HG02973 (cell line): ENCODE measurements around the gene LILRA5.
"Not testable (repeated sequence)": the region's sequence is repeated elsewhere in the genome, so short reads cannot be mapped to it uniquely, and the experiment has no call there.

ENCODE experiments used
- ATAC-seq: cut with Tn5 transposase; IDR thresholded peaks from one replicate; pipeline ENCODE4 v1.9.1; 2021; ENCODE audit warnings: moderate library complexity; ENCODE audit not compliant: unreplicated experiment

Gene LILRA5

DNA sequence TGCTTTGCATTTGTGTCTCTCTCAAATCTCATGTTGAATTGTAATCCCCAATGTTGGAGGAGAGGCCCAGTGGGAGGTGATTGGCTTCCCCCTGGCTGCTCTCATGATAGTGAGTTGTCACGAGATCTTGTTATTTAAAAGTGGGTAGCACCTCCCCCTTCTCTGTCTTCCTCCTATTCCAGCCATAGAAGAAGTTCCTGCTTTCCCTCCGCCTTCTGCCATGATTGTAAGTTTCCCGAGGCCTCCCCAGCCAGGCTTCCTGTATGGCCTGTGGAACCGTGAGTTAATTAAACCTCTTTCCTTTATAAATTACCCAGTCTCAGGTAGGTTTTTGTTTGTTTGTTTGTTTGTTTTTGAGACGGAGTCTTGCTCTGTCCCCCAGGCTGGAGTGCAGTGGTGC lies 22.2 kb upstream of the LILRA5 start:
- ATAC-seq: no peak

- ATAC-seq: no peak
These were observed 20.8 kb upstream of the LILRA5 start for GRCh38 chr19:54333586-54334298.

GRCh38 chr19:54332149-54332548 lies 19.2 kb upstream of the LILRA5 start:
- ATAC-seq: no peak

DNA sequence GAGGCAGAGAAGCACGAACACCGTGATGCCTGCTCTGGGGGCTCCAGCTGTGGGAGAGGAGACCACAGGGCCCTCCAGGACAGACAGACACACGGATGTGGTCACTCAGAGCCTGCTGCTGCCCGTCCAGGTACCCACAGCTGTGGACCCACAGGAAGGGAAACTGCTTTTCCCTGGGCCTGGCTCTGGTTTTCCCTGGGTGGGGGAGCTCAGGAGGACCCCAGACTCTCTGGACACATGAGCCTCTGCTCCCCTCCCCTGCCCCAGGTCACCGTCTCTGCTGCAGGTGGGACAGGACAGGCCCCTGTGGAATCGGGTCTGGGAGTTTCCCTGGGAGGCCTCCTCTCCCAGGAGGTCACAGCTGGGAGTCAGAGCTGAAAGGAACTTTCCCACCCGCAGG lies 18.7 kb upstream of the LILRA5 start:
- no peak for ATAC-seq

GRCh38 chr19:54329476-54330165 lies 16.7 kb upstream of the LILRA5 start:
- ATAC-seq: no peak

GRCh38 chr19:54328781-54329180 lies 15.8 kb upstream of the LILRA5 start:
- not testable (repeated sequence) for ATAC-seq

DNA sequence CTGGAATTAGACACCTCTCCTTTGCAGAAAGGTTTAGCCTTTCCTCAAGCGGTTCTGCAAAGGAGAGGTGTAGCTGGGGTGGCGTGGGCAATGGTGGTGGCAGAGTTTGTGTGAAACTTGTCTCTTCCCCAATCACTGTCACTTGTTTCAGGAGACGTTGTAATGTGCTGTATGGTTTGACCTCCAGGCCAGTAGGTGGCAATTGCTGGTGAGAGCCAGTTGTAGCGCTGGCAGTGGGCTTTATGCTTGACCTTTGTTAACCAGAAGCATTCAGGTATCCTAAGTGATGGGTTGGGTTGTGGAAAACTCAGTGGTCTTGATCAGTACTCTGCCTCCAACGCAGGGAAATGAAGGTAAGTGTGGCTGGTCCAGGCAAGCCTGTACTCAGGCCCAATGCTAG lies 12.7 kb upstream of the LILRA5 start:
- no peak for ATAC-seq

DNA sequence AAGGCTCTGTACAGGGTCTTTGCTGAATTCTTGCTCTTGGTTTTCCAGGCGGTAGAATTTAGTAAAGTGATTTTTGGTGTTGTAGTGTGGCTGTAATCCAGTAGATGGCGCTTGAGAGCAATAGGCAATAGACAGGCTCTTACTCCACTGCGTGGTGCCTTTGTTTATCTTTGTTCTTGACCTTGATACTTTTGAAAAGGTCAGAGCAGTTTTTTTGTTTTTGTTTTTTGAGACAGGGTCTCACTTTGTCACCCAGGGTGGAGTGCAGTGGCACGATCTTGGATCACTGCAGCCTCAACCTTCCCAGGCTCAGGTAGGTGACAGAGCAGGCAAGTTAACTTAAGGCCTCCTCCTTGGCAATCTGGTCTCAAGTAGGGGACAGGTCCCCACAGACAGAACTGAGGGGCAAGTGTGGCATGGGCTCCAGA lies 12.2 kb upstream of the LILRA5 start:
- ATAC-seq: no peak

- no peak for ATAC-seq
These were observed 11.1 kb upstream of the LILRA5 start for GRCh38 chr19:54324071-54324470.

GRCh38 chr19:54322934-54323333 lies 10.0 kb upstream of the LILRA5 start:
- ATAC-seq: not testable (repeated sequence)

DNA sequence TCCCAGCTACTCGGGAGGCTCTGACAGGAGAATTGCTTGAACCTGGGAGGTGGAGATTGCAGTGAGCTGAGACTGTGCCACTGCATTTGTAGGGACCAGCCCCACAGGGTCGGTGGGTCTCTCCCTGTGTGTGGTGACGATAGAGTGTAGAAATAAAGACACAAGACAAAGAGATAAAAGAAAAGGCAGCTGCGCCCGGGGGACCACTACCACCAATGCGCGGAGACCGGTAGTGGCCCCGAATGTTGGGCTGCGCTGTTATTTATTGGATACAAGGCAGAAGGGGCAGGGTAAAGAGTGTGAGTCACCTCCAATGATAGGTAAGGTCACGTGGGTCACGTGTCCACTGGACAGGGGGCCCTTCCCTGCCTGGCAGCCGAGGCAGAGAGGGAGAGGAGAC lies 9.3 kb upstream of the LILRA5 start:
- not testable (repeated sequence) for ATAC-seq

DNA sequence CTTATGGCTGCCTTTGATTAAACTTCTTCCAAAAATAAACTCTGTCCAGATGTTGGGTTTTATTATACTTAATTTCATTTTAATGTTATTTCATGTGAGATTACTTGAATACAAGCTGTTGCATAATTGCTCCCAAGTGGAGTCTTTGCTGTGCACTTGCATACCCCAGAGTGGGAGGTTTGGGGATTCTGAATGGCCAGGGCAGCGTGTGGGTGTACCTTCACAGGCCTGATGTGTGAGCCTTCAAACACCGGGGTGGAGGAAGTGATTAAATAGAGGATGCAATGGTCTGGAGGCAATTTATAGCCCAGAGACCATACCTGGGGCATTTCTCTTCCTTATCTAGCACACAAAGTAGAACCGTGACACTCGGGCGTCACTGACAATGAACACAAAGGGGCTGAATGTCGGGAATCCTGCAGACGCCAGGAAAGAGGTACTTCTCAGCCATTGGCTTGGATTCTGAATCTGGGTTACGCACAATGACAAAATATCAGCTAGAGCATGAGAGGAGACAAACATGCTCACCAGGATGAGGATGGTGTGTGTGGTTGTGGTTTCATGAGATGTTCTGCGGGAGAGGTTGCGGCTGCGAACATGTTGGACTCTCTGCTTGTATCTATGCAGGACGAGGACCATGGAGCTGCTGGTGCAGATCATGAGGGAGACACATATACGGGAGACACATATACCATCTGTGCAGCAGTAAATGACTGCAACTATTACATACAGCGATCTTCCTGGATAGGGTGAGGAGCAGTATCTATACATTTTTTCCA lies 7.1 kb upstream of the LILRA5 start:
- ATAC-seq: no peak

DNA sequence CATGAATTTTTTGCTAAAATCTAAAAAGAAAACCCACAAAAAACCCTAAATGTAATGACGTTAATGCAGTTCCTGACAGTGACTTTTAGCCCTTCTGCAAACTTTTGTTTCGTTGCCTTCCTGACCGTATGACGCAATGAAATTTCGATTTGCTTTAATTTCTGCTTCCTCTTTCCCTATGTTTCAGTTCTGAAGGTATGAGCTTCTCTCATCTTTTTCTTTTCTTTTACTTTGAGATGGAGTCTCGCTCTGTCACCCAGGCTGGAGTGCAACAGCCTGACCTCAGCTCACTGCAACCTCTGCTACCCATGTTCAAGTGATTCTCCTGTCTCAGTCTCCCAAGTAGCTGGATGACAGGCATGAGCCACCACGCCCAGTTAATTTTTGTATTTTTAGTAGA lies 6.1 kb upstream of the LILRA5 start:
- ATAC-seq: no peak

- no peak for ATAC-seq
These were observed 4.9 kb upstream of the LILRA5 start for GRCh38 chr19:54317965-54318240.

- ATAC-seq: no peak
These were observed 4.4 kb upstream of the LILRA5 start for GRCh38 chr19:54317108-54317964.

GRCh38 chr19:54316746-54317107 lies 3.8 kb upstream of the LILRA5 start:
- ATAC-seq: no peak

DNA sequence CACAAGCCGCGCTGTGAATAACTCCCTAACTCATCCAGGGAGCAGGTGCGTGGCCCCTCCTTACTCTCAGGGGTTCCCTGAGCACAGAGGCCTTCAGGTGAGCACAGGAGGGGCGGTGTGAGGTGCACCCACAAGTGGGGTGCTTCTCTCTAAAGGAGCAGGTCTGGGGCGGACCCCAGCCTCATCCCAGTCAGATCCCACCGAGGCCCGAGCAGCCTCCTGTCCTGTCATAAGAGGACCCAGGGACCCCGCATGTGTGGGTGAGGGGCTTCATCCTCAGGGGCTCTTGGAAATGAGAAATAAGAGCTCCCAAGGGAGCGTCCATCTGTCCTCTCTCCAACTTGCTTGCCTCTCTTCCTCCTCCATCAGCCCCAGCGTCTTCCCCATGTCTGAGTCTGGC lies 3.0 kb upstream of the LILRA5 start:
- ATAC-seq: no peak

DNA sequence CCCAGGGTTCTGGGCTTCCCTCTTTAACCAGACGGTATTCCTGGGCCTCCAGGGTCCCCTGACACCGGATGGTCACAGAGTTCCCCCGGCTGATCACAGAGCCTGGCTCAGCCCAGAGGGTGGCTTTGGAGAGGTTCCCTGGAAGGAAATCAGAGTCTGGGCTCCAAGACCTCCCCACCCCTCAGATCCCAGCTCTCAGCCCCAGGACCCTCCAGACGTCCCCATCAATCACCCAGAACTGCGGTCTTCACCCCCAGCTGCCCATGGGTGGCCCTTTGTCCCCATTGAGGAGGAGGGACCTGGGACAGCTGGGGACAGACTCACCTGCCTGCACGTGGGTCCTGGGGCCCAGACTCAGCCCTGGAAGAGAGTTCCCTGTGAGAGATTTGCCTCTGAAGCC lies 955 bp downstream of the LILRA5 start:
- no peak for ATAC-seq

GRCh38 chr19:54311486-54311885 lies 1.5 kb downstream of the LILRA5 start:
- ATAC-seq: no peak

- no peak for ATAC-seq
These were observed 2.4 kb downstream of the LILRA5 start for GRCh38 chr19:54310543-54310942.

- ATAC-seq: no peak
These were observed 3.2 kb downstream of the LILRA5 start for GRCh38 chr19:54309811-54310210.
